IPS-18c (cell line): Measurements from ENCODE around the gene BCL10.

Source experiments
- H3K4me3 ChIP-seq: 2 replicates; pipeline ENCODE4 v1.7.0; 2013; ENCODE audit warnings: low read depth, mild to moderate bottlenecking, low read length, moderate library complexity; ENCODE audit not compliant: insufficient read depth
- H3K9me3 ChIP-seq: one replicate; pipeline ENCODE4 v1.6.1; 2013; ENCODE audit warnings: mild to moderate bottlenecking, low read length, moderate library complexity; ENCODE audit not compliant: control insufficient read depth, insufficient read depth

The BCL10 gene

DNA sequence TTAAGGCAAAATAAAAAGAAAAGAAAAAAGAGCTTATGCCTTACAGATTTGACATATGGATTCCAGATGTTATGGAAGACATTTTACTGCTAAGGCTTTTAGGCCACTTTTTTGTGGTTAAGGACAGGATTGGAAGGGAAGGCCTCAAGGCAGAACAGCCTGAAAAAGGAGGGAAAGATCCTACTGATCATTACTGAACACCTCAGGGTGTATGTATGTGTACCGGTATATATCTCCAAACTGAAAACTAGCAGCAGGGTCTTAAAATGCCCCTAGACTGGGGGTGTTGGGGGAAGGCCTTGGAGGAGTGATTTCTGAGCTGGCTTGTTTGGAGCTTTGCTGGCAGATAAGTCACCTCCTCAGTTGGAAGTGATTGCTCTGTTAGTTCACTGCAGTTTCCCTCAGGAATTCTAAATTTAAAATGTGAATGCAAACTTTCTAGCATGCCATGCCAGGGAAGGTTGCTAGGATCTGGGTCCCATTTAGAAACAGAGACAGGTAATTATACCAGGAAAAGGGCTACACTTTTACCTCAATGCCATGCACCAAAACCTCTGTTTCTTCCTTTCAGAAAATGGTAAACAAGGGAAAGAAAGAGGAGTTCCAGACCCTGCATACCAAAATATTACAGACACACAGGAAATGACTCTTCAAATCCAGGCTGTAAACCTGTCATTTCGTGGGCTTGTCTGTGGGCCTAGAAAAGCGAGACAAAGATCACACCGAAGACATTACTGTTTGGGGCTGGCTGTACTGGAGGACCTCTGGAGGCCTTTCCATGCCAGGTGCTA, 32.0 kb downstream of the BCL10 start:
- no peak overlapping the region for H3K4me3 ChIP-seq

DNA sequence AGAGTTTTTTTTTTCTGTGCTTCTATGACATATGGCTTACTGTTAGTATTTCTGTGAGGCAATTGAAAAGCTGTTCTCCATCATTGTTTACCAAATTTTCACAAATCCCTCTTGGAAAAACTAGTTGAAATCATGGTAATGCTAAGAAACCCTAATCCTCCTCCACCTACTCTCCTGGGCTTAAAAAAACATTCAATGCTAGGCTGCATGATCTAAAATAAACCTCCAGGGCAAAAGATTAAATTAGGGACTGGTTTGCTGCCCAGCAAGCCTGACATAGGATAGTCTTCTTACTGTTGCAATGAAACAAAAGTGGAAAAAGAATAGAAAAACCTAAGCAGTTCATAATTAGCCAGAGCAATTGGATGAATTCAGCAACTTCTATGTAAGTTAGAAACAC, 33.1 kb downstream of the BCL10 start:
- no peak overlapping the region for H3K4me3 ChIP-seq
- no peaks in the 10 kb centered on the region for H3K9me3 ChIP-seq

More for the DNA sequence above, 32.0 kb downstream of the BCL10 start:
- peaks cover 4% of the 10 kb centered on the region for H3K9me3 ChIP-seq

DNA sequence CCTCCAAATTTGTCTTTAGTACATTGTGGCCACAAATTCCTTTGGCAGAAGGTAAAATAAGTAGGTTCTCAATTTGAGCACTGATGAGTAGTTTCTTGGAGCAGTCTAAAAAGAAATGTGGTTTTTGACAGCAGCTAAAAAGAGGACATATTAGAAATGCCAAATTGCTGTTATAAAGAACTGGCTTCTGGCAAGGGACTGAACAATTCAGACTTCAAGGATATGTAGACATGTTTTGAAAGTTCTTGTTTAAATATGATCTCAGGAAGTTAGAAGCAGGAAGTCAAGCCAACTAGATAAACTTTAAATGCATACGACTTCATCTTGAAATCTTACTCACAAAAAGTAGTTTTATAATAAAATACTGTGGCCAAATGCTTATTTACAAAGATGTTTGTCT, 35.8 kb downstream of the BCL10 start:
- no peaks in the 10 kb centered on the region for H3K9me3 ChIP-seq
- H3K4me3 ChIP-seq: no peak overlapping the region

- no peaks in the 10 kb centered on the region for H3K9me3 ChIP-seq
Observed at GRCh38 chr1:85240174-85240601, 36.2 kb downstream of the BCL10 start.

DNA sequence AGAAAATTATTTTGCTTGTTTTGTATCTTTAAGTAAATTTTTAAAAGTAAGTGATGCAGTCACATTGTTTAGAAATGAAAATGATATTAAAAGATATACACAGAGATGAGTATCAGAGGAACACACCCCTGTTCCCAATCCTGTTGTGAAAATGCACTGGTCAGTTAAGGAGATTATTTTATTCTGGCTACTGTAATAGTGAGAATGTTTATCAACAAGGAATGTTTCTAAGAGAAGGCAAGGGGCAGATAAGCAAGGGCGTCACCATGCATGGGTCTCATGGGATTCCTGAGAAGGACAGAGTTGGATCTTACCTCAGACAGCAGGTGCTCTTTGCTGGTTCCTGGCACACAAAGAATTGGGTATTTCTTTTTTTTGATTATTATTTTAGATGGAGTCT, 38.8 kb downstream of the BCL10 start:
- no peak overlapping the region for H3K4me3 ChIP-seq
- no peaks in the 10 kb centered on the region for H3K9me3 ChIP-seq

More at GRCh38 chr1:85240174-85240601, 36.2 kb downstream of the BCL10 start:
- no peak overlapping the region for H3K4me3 ChIP-seq

GRCh38 chr1:85230305-85230977, 46.0 kb downstream of the BCL10 start:
- no peak overlapping the region for H3K4me3 ChIP-seq

GRCh38 chr1:85229574-85230097, 46.8 kb downstream of the BCL10 start:
- no peaks in the 10 kb centered on the region for H3K9me3 ChIP-seq
- no peak overlapping the region for H3K4me3 ChIP-seq

More at GRCh38 chr1:85230305-85230977, 46.0 kb downstream of the BCL10 start:
- no peaks in the 10 kb centered on the region for H3K9me3 ChIP-seq

- Histone ChIP-seq H3K4me3 (no peak overlapping the region), H3K9me3 (no peaks in the 10 kb centered on the region)
Observed at GRCh38 chr1:85228972-85229371, 47.5 kb downstream of the BCL10 start.

DNA sequence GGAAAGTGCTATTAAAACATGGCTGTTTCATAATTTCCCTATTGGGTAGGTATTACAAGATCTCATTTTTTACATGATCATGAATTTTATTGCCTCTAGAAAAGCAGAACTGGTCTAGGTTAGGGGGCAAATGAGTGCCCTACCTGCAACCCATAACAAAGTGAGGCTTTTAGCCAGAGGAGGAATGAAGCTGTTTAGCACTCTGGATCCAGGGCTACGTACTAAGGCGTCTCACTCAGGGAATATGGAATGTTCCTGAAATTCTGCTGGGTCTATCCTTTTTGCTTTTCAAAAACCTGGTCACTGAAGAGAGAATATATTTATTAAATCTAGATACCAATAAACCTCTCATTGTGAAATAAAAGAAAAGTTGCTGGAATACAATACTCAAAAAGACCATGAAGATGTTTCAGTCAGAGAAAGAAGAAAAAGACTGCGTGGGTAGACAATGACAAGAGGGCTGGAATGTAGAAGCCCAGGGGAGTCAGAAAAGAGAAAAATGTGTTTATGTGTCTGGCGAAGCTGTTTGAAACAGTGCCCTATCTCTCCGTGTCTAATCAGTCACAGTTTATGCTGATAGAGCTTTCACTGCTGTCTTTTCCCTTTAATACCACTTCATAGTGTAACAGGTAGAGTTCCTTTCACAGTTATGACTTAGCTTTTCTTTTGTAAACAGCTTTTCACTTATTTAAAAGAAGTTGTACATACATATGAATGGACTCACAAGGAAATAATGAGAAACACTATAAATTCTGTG, 50.6 kb downstream of the BCL10 start:
- Histone ChIP-seq H3K4me3 (no peak overlapping the region), H3K9me3 (no peaks in the 10 kb centered on the region)

DNA sequence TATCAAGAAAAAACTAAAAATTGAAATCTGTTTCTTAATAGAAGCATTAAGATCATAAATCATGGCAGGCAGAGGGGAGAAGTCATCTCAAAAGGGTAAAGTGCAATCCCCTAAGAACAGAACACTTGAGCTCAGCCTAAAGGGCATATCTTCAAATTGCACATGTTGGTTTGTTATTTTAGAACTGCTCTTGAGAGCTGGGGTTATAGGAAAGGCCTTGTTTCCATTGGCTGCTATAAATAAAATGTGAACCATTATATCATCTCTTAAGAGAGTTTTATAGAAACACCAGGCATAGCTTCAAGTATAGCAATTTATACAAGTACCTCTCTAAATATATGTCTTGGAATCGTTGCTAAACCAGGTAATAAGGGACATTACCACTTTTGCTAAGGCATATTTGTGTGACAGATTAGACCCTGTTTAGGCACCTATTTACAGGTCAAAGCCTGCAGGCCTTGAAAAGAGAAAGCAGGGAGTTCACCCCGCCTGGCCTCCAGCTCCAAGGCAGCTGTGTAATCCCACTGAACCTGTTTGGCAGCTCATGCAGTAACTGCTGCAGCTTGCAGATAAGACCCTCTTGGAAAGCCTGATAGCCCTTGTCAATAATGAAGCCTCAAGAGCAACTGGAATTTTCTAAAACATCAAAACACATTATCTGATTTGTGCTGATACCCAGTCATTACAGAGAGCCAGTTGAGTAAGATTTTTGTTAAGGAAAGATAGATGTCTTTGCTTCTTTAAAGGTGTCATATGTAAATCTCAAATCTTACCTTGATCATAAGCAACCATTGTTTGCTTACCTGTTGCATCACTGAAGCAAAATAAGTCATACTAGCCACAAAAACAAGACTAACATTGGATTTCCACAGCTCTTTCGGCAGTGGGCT, 51.5 kb downstream of the BCL10 start:
- H3K9me3 ChIP-seq: no peaks in the 10 kb centered on the region
- no peak overlapping the region for H3K4me3 ChIP-seq

DNA sequence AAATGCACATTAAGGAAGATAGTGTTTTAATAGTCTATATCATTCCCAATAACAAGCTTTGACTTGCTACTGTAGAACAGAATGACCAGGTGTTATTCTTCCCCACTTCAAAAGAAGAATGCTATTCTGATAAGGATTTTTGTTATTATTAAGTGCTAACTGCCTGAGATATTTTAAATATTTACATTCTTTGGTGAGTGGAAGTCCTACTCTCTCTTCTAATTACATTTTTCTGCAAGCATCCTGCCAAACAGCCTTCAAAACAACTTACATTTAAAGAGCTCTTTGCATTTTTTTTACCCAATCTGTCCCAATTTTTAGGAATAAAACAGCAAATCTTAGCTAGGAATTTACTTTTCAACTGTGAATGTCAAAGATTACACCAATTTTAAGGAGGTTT, 52.1 kb downstream of the BCL10 start:
- H3K9me3 ChIP-seq: no peaks in the 10 kb centered on the region
- no peak overlapping the region for H3K4me3 ChIP-seq

- no peak overlapping the region for H3K4me3 ChIP-seq
- H3K9me3 ChIP-seq: no peaks in the 10 kb centered on the region
Observed at GRCh38 chr1:85223334-85223733, 53.1 kb downstream of the BCL10 start.

GRCh38 chr1:85220756-85221201, 55.7 kb downstream of the BCL10 start:
- H3K9me3 ChIP-seq: no peaks in the 10 kb centered on the region
- H3K4me3 ChIP-seq: no peak overlapping the region

- no peaks in the 10 kb centered on the region for H3K9me3 ChIP-seq
- no peak overlapping the region for H3K4me3 ChIP-seq
Observed at GRCh38 chr1:85219853-85220610, 56.4 kb downstream of the BCL10 start.

- Histone ChIP-seq H3K4me3 (no peak overlapping the region), H3K9me3 (no peaks in the 10 kb centered on the region)
Observed at GRCh38 chr1:85216697-85217096, 59.7 kb downstream of the BCL10 start.
